Non-pigmented ciliary epithelial cell (primary cell): ENCODE results near the gene SETD1B.

Experiments used
- DNase-seq: peaks from one replicate; pipeline ENCODE4 v3.0.0-alpha.2; 2010; ENCODE audit warnings: low read depth

The SETD1B gene

GRCh38 chr12:121795034-121795968 is 8.5 kb upstream of the SETD1B start:
- DNase-seq = no peak

GRCh38 chr12:121796855-121797751 is 6.7 kb upstream of the SETD1B start:
- no peak for DNase-seq

- DNase-seq = no peak
Observed at GRCh38 chr12:121797937-121798786, 5.6 kb upstream of the SETD1B start.

- no peak for DNase-seq
Observed at GRCh38 chr12:121798787-121799155, 5.0 kb upstream of the SETD1B start.

- DNase-seq = no peak
Observed at GRCh38 chr12:121799156-121799841, 4.5 kb upstream of the SETD1B start.

- DNase-seq = no peak
Observed at GRCh38 chr12:121799842-121800693, 3.7 kb upstream of the SETD1B start.

- DNase-seq = no peak
Observed at GRCh38 chr12:121800694-121801594, 2.9 kb upstream of the SETD1B start.

GRCh38 chr12:121801595-121802484 is 2.0 kb upstream of the SETD1B start:
- DNase-seq = no peak

- DNase-seq = no peak
Observed at GRCh38 chr12:121802485-121802842, 1.3 kb upstream of the SETD1B start.

- DNase-seq = peak; percentile 86
Observed at GRCh38 chr12:121802843-121803698, 738 bp upstream of the SETD1B start.

- no peak for DNase-seq
Observed at GRCh38 chr12:121804417-121805111, 755 bp downstream of the SETD1B start.

GRCh38 chr12:121805171-121806008 is 1.6 kb downstream of the SETD1B start:
- DNase-seq = no peak

GRCh38 chr12:121806009-121806545 is 2.3 kb downstream of the SETD1B start:
- DNase-seq = no peak

GRCh38 chr12:121806546-121807423 is 3.0 kb downstream of the SETD1B start:
- DNase-seq = no peak
